IPS-NIHi7 (cell line): ENCODE data around the gene LMCD1.
A peak's percentile ranks its signal among the peaks of the same experiment; 100 is the strongest.

ENCODE experiments used
- DNase-seq: peaks from one replicate; pipeline ENCODE4 v3.0.0; 2012; ENCODE audit warnings: mixed read lengths; ENCODE audit errors: extremely low spot score

The LMCD1 gene

DNA sequence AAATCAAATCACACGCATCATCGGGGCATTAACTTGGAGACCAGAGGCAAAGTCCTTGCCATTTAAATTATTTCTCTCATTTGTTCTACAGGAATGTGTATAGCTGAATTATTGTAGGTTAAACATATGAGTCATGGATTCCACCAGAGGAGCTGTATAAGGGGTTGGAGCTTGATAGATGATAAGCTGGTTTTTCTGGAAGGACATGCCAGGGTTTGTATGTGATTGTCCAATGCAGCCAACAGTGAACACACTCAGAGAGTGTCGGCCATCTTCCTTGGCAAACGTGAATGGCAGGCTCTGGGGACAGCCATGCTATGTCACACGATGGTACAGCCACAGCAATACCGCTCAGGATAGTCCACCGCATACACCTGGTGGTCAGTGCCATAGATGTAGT, 117.9 kb downstream of the LMCD1 start:
- no peak for DNase-seq

DNA sequence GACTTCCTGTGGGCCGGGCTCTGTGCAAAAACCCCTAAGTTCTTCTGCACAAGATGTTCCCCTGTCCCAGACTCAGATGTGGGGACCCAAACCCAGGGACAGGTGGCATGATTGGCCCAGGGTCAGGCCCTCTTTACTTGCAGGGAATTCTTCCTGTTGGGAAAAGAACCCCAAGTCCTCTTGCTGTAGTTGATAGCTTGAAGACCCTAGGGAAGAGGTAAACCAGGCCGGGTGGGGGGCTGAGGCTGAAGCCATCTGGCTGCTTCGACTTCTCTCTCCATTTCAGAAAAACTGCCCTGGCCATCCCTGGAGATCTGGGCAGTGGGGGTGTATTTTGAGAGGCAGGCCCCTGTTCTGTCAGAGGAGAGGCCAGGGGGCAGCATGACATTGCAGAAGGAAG, 119.5 kb downstream of the LMCD1 start:
- no peak for DNase-seq

DNA sequence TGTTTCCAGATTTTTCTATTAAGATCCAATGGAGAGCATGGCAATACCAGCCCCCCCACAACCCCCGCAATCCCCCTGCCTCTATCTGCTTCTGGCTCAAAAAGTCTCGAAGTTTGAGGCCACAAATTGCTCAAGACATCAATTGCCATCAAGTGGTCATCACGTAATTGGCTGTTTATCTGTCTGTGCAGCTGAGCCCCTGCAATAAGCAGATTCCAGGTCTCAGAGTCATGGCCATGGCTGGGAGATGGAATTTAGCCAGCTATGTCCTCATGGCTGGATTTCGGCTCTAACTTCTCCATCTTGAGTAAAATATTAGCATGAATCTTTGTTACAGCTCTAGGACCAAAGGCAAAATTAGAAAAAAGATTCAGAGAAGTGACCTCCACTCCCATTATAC, 120.2 kb downstream of the LMCD1 start:
- no peak for DNase-seq

DNA sequence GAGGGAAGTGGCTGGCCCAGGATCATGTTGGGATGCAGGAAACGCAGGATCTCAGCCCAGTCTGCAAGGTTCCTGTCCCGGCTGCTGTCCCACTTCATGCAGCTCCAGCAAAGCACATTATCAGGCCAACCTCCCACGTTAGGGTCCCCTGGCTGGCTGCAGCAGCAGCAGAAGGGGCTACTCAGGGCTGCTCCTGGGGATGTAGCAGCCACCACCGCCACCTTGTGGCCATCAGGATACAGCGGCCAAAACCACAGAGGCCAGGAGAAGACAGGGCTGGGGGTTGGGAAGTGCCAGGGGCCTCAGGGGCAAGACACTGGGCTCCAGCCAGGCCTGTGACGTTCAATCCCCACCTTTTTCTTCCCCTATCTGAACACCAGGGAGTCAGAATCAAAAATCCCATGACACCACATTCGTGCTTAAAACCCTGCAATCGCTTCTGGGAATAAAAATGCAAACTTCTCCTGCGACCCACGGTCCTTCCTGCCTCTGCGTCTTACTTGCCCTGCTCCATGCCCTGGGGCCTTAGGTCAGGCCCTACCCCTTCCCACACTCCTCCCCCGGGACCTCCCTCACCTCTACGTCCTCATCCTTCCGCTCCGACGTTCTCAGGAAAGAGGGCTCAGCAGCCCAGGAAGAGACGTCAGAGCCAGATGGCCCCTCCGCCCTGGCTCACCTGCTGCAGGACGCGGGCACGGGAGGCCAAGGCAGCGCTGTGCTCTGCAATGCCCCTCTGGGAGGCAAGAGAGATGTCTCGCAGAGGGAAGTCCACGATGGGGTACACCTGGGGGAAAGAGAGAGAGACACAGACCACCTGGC, 121.5 kb downstream of the LMCD1 start:
- DNase-seq = peak; percentile 95

DNA sequence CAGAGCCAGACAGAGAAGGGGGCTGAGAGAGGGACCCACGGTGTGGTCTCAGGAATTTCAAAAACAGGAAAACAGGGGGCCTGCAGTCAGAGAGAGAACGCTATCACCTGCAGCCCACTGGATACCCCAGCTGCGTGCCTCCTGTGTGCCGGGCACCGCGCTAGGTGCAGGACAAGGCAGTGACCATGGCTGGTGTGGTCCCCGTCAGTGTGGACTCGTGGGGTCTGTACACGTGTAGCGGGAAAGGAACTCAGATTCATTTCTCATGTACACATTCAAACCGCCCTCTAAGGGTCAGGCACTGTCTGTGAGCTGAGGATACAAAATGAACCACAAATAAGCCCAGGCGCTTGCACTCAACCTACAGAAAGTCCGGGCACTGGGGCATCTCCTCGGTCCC, 122.1 kb downstream of the LMCD1 start:
- DNase-seq = no peak
